ENCODE data around the gene OR51I2.

The OR51I2 gene, protein sequence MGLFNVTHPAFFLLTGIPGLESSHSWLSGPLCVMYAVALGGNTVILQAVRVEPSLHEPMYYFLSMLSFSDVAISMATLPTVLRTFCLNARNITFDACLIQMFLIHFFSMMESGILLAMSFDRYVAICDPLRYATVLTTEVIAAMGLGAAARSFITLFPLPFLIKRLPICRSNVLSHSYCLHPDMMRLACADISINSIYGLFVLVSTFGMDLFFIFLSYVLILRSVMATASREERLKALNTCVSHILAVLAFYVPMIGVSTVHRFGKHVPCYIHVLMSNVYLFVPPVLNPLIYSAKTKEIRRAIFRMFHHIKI

DNA sequence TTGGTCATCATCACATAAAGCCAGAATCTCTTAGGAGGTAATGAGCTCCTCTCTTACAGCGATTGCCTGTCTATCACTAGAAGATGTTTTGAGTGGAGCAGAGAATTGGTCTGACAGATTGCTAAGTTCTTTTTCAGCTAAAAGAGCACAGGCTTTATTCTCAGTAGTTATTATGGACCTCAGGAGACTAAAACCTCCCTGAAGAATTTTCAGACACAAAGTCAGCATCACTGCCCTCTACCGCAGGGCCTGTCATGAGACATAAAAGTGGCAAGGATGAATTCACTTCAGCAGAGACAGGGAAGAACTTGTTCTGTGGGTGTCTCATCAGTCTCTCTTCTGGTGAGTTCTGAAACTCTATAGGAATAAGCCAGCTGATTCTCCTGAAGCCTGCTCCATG is at the start of gene OR51I2:
Gene OR51I2, plus strand, starts transcription at position 301 of the 400 bp plus-strand sequence. CDS start 4,166 bp downstream, outside the sequence.
- DNase-seq: no peak

DNA sequence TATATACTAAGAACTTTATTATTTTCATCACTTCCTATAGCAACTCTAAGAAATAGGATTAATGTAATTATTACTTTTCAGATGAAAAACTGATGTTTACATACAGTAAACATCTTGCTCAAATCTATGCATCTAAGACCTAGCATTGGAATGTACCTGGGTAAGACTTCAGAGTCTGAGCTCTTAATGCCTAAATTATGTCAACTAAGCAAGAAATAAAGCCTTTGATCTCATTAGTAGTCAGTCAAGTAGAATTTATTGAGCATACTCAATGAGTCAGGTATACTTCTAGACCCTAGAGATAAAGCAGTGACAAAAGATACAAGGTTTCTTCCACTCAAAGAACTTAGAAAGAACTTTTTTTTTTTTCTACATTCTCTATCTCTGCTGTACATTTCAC is 44.0 kb upstream of the OR51I2 start:
- DNase-seq: no peak

DNA sequence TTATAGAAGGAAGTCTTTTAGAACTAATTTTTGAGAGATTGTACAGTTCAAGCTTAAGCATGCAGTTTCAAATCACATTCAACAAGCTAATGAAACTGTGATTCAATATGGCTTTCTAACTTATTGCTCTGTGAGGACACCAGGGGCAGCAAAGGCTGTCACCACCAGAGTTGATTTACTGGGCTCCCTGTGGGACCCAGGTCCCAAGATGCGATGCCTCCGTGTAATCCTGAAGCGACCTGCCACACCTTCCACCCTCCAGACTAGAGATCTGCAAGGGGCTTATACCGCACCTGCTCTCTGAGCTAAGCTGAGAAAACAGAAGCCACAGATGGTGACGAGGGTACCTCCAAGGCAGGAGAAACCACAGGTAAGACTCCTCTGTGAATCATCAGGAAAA is 28.1 kb upstream of the OR51I2 start:
- DNase-seq: no peak

DNA sequence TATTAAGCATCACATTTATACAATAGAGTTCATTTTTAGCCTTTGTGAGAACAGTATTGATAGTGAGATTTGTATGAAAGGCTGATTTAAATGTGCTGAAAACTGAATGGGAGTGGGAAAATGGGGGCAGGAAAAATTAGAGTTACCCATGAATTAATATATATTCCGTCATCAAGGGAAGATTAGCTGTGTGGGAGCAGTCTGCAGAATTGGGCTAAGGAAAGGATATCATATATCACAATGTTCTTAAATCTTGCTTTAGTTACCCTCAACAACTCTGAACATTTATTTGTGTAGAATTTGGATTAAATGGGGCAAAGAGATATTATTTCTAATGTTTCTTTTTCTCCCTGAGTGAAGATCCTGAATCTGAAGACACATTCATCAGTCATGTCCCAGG is 27.3 kb upstream of the OR51I2 start, which contains the start of gene OR51Q1:
Gene OR51Q1, plus strand, starts transcription at position 301 of the 400 bp plus-strand sequence. Its CDS starts 90 bp downstream, at position 391.
- no peak for DNase-seq

DNA sequence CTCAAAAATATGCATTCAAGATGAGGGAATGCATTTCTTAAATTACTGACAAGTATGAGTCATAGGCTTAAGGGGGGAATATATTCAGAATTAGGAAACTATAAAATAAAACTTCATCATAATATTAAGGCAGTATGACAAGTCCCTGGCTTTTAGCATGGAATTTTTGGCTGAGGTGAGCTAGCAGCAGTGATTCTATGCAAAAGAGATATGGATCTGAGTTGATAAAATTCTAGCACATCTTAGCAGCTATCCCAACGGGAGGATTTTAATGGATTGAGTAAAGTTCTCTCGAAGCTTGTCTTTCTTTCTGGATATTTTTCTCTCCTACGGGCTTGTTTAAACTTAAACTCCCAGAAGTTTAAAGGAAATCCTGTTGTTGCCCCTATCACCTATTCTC is 26.0 kb upstream of the OR51I2 start:
- no peak for DNase-seq

DNA sequence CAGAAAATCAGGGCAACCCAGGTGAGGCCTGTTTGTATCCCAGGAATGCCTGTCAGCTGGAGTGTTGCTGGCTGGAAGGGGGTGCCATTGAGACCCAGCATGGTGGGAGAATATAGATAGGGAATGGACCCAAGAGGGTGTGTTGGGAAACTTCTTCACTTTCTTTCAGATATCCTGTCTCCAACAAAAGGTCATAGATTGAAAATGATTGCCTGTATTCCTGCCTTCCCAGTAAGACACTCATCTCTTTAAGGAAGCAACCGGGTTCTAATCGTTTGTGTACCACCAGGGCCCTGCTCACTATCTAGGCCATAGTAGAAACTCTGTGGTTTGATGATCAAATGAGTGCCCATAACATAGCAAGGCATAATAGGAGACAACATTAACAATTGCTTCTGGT is 7.7 kb upstream of the OR51I2 start, which contains the start of gene OR51I1:
Gene OR51I1, minus strand, starts transcription at position 101 of the 400 bp plus-strand sequence. Its CDS starts 0 bp downstream, at position 101.
- DNase-seq: no peak

DNA sequence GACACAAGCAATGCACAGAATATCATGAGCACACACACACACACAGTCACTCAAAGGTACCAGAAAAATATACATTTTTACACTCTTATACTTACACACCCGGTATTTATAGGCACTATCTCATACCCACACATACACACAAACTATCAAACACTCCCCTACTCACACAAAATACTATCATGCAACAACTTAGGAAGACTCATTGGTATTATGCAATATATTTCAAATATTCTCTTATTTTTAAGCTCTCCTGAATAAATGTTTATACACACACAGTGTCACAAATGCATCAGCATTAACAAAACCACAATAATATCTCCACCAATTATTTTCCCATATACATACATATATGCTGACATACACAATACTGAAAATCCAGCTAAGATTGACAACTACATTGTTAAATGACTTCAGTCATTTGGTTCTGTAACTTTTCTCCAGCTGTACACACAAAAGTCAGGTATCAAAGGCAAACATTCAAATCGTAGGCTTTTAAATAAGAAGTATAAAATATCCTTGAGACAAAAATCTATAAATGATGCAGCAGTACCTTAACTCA is 5.2 kb upstream of the OR51I2 start:
- DNase-seq: no peak

DNA sequence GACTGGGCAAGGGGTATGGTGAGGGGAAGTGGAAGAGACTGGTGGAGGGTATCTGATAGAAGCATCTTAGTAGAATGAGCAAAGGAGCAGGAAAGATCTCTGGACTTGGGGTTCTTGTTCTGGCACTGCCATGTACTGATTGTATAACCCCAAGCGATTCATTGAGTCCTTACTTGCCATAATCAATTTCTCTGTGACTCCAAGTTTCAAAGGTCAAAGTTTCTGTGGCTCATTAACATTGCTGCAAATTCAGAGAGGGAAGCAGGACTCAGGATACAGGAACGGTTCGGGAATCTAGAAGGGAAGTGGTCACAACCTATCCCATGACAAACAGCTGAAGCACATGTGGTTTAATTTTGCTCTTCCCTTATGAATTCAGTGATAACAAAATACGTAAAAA is 309 bp downstream of the OR51I2 start:
- no peak for DNase-seq

DNA sequence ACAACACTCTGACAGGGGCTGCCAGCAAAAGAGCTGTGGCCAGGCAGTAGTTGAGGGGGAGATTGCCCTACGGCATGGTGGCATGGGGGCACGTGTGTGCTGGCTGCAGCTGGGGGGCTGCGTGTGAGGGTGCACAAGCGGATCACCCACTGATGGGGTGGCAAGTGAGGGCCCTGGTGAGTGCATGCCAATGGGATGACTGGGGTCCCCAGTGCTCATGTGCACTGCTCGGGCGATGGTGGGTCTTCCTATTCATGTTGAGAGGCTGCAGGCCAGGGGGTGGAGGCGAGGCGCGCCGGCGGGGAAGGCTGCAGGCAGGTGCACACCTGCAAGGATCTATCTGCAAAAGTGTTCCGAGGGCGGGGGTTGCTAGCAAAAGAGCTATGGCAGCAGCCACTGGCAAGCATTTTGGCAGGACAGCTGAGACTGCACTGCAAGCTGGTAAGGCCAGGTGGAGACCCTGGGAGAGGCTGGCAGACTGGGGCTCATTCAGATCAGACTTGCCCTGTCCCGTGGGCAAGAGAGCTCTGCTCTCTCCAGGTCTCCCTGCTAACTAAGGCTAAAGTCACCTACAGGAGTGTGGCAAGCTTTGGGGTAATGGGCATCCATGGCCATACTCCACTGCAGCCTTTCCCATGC is 12.0 kb downstream of the OR51I2 start:
- DNase-seq: no peak

DNA sequence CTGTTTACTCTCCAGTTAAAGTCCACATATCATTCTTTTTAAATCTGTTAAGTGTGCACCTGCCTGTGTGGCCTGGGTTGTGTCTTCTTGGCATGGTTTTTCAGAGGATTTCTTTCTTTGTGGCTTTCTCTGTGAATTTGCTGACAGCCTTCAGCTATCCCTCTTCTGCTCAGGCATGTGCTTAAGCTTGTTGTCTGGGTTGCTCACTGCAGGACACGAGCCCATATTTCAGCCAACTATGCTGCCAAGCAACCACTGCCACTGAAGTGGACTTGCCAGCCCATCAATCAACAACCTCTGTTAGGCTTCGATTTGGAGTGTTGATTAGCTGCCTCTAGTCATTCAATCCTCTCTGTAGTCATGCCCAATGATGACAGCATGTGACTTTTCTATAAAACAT is 18.4 kb downstream of the OR51I2 start:
- DNase-seq: no peak

DNA sequence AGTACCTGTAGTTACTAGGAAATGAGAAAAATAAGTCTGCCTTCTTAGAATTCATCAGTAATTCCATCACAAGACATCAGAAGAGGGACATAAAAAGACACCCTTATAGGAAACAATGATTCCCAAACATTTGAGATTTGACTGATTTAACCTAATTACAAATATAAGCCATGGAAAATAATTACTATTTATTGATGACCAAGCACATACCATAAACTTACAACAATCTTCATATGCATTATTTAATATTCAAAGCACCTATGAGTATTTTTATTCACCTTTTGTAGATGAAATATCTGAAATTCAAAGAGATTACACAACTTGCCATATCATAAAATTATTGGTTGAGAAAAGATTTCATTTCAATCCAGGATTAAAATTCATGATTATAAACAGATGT is 24.8 kb downstream of the OR51I2 start:
- DNase-seq: no peak

DNA sequence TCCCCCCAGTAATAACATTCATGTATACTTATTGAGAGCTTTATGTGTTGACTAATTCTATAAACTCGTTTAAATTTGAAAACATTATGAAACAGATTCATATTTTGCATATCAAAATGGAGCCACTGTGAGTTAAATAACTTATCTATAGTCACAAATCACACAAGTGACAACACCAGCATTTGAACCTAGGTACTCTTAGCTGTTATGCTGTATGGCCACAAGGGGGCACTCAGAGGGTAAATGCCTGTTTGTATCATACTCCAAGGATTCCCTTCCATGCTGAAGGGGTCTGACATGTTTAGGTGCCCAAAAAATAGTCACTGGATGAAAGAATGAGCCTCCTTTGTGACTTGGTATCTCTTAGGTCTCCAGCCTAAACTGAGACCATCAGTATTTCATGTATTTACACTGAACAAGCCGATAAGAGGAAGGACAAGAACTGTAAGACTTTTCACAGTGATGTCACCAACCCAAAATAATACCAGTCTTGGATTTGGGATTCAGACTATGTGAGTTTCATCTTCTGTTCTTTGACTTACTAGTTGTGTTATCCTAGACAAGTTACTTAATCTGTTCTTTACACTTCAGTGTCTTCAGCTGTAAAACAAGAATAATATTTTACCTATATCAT is 27.2 kb downstream of the OR51I2 start:
- DNase-seq: peak; percentile 42

DNA sequence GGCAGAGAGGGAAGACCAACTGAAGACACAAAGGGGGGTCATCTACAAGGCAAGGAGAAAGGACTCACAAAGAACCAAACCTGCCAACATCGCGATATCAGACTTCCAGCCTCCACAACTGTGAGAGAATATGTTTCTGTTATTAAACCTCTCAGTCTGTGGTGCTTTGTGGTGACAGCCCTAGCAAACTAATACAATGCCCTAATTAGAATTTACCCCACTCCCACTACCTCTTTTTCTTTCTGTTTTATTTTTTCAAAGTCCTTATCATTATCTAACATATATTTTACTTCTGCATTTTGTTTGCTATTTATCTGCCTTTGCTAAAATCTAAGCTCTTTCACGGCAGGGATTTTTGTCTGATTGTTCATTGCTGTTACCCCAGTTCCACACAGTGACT is 36.9 kb downstream of the OR51I2 start:
- no peak for DNase-seq

DNA sequence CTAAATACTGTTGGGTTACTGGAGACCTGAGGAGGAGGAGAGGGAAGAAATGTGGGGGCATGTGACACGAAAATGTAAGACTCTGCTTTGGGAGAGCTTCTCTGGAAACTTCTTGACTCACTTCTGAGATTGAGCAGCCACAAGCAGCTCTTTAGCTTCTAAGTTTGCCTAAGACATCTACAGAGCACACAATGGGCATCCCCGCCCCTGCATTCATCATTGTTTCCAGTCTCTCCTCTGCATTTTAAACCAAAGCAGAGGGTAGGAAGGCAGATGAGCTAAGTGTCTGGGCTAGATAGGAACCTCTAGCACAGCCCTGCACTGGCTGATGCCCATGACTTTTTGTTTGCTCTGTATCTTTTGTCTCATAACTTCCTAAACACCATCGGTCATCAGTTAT is 37.3 kb downstream of the OR51I2 start:
- peak; percentile 6 for DNase-seq

DNA sequence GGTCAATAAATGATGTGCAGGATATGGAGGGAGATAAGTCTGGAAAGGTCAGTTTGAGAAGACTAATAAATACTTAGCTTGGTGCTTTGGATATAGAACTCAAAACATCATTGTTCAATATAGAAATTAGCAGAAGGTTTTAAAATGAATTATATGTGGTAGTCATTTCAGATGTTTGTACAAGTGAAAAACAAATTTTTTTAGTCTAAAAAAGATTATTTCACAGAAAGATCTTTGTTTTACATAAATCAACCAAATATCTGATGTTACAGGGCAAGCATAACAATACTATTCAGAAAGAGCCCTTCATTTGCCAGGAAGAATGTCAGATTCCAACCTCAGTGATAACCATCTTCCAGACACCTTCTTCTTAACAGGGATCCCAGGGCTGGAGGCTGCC is 39.3 kb downstream of the OR51I2 start, which contains the start of gene OR52D1:
Gene OR52D1, plus strand, starts transcription at position 301 of the 400 bp plus-strand sequence. Its CDS starts 22 bp downstream, at position 323.
- DNase-seq: no peak

DNA sequence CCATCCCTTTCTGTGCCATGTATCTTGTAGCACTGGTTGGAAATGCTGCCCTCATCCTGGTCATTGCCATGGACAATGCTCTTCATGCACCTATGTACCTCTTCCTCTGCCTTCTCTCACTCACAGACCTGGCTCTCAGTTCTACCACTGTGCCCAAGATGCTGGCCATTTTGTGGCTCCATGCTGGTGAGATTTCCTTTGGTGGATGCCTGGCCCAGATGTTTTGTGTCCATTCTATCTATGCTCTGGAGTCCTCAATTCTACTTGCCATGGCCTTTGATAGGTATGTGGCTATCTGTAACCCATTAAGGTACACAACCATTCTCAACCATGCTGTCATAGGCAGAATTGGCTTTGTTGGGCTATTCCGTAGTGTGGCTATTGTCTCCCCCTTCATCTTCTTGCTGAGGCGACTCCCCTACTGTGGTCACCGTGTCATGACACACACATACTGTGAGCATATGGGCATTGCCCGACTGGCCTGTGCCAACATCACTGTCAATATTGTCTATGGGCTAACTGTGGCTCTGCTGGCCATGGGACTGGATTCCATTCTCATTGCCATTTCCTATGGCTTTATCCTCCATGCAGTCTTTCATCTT is 39.8 kb downstream of the OR51I2 start:
- DNase-seq: no peak

DNA sequence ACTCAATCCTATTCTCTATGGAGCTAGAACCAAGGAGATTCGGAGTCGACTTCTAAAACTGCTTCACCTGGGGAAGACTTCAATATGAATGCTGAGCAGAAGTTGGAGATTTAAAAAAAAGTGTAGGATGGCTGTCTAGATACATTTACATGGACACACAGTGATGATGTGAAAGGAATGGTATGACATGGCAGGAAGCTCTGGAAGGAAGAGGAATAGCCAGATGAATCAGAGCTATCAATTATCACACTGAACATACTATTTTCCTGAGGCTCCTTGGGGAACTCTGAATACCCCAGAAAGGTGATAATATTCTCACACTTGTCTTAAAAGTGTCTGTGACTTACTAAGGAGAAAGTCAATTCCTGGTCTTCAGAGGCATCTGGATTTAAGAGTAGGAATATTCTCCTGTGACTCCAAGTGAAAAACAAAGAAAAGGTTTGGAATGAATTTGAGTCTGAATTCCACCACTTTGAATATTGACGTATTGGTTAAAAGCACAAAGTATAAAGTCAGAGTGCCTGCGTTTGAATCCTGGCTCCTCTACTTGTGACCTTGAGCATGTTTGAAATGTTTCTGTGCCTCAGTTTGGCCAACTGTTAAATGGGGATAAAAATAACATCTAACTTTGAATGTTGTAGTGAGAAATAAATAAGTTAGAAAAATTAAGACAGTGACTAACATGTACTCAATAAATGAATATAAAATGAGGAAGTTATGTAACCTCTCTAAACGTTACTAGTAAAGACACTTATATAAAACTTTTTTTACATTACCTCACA is 40.6 kb downstream of the OR51I2 start:
- DNase-seq: no peak

DNA sequence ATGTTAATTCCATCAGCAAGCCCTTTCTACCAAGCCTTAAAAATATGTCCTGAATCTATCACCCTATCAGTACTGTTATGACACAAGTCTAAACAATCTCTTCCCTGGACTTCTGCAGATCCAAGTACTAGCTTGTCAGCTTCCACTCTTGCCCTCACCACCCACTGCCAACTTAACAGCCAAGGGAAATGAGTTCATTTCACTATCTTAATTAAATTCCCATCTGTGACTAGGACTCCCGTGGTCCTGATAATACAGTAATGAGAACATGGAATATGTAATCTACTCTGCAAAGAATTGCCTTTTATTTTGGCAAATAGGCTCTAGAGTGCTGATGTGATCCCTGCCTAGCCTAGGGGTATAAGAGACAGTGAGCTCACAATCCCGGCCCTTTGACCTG is 50.5 kb downstream of the OR51I2 start:
- DNase-seq: no peak

DNA sequence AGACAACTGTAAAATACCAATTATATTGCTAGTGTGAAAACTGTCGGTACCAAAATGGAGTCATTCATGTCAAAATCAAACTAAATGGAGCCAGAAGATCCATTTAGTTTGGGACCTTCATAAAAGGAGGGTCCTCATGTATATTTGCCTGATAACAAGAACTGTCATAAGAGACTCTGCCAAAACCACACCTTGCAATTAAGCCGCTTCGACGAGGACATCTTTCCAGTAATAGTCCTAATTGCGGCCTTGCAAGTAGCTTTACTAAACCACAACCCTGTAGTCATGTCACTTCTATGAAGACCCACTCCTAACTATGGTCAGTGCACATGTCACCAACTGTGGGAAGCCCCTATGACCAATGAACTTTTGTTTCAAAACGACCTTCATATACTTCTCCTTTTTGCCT is 51.3 kb downstream of the OR51I2 start:
- DNase-seq: no peak

DNA sequence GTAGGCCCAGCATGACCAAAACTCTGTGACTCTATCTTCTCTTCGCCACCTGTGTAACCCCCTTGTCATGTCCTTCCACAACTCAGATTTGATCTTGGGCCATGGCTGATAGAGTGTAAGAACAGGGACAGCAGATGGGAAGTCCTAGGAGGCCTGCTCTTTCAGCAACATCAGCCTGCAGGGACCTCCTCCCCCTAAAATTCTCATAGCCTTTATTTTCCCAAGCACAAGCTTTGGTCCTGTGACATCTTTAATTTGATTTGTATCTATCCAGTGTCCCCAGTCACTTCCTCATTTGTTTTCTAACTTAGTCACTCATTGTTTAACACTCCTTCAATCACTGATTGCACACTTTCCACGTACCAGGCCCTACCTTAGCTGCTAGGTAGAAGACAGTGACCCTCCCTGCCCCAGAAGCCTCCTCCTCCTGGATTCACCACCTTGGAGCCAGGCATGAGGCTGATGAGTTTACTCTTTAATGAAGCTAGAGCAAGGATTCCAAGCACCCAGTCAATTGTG is 55.3 kb downstream of the OR51I2 start:
- no peak for DNase-seq

DNA sequence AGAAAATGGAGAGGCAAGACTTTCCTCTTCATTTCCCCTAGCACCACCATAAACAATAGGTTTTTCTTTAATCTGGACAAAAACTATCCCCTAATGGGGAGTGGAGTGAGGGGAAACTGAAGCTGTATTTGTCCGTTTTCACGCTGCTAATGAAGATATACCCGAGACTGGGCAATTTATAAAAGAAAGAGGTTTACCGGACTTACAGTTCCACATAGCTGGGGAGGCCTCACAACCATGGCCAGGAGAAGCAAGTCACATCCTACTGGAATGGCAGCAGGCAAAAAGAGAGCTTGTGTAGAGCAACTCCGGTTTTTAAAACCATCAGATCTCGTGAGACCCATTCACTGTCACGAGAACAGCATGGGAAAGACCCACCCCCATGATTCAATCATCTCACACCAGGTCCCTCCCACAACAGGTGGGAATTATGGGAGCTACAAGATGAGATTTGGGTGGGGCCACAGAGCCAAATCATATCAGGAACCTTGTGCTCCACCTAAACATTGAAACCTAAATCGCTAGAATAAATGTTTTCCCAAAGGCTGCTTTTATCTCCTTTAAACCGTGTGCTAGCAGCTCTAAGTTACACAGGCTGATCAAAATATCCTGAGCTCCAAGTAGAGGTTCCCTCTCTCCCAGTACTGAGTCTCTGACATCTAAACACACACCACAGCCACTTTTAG is 56.4 kb downstream of the OR51I2 start:
- no peak for DNase-seq

Measured in stimulated activated CD4-positive, alpha-beta T cell treated with anti-CD3 and anti-CD28 coated beads, Interleukin-4, amount 100 ng/mL, for 24 hours (primary cell).